GDM1 (cell line): ENCODE measurements around the gene OSM.

Experiments used
- DNase-seq: peaks from one replicate; lab custom pipeline; 2025; lab: John Stamatoyannopoulos, UW

The OSM gene

DNA sequence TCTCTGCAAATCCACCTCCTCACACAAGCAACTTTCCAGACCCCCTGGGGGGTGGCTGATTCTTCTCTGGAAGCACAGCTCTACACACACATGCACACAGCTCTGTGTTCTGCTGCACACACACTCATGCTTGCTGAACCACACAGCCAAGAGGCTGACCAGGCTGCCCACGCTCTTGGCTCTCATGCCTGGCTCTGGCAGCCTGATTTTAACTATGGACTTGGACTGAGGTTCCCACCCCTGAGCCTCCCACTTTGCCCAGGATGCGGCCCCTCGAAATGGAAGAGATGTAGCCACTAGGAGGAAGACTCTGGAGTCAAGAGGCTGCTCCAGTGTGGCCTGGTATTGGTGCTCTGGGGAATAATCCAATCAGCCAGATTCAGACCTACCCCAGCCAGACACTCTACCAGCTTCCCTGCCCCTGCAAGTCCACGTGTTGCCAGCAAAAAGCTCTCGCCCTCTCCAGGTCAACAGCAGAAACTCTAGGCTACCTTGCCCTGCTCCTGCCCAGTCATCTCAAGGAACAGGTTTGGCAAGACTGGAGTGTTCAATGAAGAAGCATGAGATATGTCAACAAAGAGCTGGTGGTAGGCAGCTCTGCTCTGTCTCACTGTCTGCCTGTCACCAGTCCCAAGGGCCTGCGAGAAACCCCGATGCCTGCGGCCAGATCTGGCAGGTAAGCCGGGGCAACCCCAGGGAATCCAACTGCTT, 31.5 kb upstream of the OSM start:
- no peak for DNase-seq

DNA sequence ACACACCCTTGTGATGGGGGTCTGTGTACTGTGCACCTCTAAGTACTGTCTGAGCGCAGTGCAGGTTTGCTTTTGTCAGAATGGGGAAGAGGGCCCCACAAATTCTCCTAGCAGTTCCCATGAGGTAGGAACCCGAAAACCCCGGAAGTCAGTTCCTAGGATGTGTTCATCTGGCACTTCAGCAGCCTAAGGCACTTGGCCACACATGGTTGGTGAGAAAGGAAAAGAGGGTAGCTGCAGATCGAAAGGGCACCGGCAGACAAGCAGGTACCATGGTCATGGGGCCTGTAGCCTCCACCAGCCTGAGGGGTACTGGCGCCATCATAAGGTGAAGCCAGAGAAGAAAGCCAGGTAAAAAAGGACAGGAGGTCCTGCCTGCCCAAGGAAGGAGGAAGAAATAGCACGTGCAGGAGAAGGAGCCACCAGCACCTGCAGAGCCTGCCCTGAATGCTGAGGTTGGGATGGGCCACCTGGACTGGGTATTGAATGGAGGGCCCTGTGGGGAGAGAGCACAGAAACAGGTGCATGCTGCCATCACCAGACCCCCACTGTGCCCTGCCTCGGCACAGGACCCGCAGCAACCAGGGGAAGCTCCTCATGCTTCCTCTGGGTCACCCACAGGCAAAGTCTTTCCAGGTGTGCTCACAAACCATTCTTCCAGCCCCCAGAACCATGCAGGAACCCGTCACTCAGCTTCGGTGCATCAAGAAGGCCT, 30.8 kb upstream of the OSM start:
- no peak for DNase-seq

DNA sequence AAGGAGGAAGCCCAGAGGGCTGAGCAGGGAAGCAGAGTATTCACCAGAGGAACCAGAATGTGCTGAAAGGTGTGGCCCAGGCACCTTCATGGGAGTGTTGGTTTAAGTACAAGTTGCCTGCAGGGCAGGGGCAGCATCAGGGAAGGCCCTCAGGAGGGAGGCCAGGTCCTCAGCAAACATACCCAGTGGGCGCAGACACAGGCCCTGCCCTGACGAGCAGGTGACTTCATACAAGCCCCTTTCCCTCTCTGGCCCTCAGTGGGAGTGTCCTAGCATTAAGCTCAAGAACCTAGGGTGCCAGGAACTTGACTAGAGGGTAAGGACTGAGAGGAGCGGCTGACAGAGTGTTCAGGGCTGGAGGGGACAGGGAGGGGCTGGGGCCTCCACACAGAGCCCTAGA, 30.2 kb upstream of the OSM start:
- no peak for DNase-seq

DNA sequence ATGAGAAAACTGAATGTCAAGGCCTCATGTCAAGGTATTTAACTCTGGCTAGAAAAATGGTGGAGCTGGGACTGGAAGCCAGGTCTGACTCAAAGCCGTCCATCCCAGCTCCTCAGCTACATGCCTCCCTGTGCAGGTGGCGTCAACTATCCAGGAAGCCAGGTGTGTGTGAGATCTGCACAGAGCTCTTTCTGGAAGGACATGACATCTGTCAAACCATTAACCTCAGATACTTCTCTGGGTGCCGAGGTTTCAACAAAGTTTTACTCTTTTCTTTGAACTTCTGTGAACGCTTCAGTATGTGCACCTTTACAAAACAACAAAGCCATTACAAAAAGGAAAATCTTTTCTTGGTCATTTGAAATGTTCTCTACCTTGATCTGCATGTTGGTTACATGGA, 29.7 kb upstream of the OSM start:
- DNase-seq, result no peak

DNA sequence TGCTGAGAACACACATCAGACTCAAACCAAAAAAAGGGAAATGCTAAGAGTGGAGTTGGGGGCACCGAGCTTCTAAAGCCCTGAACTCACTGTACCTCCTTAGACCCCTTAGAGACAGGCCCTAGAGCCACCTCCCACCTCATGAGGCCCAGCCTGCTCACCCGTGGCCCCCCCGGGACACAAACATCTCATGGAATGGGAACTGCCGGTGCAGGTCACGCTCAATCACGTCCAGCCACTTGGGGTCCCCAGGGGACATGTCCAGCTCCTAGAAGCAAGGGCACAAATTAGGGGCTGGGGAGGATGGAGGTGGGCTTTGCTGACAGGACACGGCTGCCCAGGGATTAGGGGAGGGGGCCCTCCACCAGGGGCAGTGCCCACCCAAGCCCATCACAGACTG, 28.9 kb upstream of the OSM start:
- no peak for DNase-seq

DNA sequence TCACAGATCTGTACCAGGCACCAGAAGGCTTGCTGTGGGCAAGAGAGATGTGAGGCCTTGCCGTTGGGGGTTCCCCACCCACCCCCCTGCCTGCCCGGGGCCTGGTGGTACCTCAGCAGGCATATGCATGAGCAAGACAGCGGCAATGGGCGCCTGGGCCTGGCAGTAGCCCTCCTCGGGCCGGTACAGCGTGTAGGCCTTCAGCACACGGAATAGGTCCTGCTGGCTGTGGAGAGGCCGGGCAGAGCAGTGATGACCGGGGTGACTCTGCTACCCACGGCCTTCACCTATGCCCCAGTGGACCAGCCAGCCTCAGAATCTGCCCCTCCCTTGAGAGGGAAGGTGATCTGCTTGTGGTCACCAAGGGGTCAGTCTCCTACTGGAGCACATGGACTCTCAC, 28.2 kb upstream of the OSM start:
- DNase-seq, result no peak

DNA sequence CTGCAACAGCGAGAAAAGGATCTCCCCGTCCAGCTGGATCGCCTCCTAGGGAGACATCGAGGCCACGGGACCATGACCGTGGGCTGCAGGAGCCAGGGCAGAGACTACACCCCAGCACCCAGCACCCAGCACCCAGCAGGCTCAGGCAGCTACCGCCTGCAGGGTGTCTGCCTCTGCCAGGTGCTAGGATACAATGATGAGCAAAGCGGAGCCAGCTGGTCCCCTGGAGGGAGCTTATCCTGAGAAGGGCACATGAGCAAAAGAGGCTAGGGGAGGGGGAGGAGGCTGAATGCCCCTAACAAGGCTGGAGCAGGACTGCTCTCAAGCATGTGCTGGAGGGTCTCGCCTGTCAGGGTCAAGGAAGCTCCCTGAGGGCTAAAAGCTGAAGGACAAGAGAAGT, 27.4 kb upstream of the OSM start:
- DNase-seq, result no peak

DNA sequence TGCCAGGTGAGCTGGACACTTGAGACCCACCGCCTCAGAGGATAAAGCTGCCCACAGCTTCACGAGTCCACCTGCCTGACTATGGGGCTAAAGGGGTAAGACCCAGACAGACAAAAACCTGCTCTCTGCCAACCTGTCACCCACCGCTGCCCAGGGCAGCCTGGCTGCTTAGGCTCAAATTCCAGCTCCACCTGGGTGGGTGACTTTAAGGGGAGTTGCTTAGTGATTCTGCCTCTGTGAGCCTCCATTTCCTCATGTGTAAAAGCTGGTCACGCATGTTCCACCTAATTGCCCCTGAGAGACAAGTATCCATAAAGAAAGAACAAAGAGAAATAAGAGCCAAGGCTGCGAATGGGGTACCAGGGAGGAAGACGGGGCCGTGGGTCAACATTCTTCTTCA, 26.4 kb upstream of the OSM start:
- no peak for DNase-seq

DNA sequence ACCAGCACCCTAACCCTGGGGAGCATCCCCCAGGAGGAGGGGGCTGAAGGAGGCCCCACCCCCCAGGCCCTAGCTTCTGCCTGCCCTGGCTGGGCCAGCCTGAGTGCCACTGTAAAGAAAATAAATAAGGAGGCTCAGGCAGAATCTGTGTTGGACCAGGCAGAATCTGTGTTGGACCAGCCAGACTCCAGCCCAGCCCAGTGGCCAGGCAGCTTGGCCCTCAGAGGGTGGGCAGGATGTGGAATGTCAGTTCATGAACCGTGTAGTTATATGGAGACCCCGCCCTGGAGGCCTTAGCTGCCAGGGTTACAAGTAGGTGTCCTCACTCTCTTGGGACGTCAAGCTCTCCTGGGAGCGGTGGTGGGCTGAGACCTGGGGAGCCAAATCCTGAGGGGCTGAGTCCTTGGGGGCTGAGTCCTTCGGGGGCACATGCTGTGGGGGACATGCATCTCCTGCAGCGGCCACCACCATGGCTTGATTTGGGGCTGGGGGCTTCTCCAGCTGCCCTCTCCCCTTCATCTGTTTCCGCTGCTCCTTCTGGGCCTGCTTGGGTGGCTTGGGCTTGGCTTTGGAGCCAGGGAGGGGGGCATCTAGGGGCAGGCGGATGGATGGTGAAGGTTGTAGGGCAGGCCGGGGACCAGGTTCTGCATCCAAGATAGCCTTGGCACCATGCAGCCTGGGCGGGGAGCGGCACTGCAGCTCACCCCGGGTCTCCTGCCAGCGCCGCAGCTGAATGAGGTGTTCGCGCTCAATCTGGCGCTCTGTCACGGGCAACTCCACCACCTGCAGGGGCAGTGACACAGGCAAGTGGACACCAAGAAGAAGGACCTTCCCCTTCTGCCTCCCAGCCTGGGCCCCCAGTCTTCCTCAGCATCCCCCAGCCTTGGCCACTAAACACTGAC, 25.7 kb upstream of the OSM start:
- DNase-seq, result no peak

DNA sequence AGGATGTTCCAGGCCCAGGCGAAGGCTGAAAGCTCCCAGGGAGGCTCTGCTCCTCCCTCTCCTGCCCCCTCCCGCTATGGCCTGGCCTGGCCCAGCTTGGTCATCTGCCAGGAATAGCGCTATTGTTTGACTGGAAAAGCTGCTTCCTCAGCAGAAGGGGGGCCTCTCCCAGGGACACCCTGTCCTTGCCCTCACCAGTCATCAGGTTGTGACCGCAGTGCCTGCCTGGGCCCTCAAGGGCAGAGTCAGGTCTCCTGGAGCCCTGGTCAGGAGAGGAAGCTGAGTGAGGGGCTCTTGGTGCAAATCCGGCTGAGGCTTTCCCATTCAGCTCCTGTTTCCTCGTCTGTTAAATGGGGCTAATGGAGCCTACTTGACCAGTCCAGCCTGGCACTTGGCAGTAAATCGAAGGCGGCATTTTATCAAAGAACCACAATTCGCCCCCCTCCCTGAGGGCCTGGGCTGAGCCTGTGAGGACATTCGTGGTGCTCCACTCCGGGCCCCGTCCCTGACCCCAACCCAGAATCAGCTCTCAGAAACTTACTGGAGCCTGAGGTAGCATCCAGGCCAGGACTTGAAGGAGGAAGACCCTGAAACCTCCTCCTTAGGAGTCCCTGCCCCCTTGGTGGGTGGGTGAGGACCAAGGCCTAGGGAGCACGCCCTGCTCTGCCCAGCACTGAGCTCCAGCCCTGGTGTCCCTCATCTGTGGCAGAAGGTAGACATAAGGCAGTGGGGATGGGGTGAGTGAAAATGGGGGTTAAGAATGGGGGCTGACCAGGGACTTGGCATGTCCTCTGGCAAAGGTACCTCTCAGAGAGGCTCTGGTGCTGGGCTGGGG, 24.6 kb upstream of the OSM start:
- DNase-seq, result no peak

DNA sequence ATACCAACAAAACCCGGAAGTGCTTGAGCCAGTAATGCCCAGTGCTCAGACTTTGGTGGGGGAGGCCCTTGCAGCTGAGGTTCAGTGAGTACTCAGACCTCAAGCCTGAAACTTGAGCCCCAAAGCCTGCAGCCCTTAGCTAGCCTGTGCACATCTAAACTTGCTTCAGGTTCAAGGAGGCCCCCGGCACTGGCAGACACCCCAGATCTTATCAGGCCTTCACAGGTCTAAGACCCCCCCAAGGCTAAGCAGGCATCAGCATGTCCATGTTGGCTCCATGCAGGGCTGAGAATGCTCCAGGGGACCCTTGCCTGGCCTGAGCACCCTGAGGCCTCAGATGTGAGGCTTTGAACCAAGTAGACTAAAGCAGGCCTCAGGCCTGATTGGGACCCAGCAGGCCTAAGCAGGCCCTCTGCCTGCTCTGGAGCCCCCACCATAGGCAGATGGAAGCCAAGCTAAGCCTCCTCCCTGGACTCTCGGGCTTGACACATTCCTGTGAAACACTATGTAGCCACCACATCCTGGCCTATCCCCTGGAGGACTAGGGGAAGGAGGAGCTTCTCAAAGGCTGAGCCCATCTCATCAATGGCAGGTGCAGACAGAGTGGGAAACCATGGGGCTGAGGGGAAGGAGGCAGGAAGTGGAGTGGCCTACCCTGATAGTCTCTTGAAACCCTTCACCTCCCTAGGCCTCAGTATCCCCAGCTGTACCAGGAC, 23.8 kb upstream of the OSM start:
- DNase-seq, result no peak

DNA sequence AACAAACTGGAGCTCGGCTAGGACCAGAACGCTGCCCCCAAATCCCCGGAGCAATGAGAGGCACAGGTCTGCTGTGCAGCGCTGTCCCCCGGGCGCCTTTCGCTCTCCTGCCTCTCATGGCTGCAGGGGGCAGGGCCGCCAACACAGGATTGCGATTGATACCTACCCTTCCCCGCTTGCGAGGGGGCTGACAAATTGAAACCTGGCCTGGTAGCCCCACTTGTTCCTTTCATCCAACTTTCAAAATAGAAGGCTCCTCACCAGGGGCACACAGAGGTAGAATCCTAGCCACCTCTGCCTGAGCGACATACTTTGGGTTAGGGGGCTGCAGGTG, 23.3 kb upstream of the OSM start:
- DNase-seq, result no peak

DNA sequence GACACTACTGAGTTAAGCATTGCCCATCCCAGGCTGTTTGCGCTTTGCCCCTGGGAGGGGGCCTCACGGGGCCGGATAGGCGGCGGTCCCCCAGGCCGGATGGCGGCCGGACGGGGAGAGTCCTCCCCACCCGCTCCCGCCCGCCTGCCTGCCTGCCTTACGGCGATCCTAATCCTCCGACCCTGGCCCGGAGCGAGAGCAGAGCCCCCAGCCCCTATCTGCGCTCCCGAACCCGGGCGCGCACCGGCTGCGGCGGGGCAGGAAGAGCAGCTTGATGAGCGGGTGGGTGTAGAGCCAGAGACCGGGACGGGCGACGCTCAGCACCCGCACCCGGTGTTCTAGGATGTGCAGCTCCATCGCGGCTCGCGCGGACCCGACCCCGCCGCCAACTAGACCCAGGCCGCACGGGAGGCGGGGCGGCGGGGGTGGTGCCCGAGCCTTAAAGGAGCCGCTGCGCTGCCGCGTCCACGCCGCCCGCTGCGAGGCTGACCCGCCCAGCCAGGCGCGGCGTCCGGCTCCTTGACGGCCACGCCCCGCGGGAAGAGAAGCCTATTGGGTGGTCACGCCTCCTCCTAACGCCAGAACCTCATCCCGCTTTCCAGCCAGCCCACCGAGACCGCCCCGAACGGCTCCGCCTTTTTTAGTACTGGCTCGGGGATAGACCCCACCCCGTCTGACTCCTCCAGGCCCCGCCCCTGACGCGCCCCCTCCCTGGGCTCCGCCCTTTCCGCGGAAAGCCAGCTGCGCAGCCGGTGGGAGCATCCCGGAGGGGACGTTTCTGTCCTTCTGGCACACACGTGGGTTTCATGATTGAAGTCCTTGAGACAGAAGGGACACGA, 22.7 kb upstream of the OSM start, which contains the start of gene CASTOR1:
CASTOR1 (minus strand) TSS at position 365 of the 839 bp plus-strand sequence; CDS start at position 357, 8 bp downstream.
- DNase-seq, result peak; percentile 94

DNA sequence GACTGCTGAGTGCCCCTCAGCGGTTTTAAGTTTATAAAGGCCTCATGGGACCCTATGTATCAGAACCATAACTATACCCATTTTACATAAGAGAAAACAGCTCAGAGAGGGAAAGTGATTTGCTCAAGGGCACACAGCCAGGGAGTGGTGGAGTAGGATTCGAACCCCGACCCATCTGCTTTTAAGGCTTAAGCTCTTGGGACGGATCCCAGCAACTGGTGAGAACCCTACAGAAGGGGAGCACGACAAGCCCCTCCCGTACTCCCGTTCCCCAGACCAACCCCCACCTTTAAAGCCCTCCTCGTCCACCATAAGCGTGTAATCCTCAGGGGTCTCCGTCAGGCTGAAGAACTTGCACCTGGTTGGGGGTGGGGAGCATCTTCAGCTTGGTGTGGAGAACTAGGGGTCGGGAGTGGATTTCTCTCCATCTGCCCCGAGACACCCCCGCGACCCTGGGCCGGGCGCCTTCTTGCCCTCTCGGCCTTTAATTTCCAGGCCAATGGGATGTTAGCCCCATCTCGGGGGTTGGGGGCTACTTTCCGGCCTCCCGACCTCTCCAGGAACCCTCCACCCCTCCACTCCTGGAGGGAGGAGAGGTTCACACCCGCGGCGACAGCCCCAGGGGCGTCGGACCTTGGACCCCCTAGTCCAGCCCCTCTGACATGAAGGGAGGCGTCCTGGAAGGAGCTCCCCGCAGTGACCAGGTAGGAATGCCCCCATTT, 21.9 kb upstream of the OSM start:
- no peak for DNase-seq

DNA sequence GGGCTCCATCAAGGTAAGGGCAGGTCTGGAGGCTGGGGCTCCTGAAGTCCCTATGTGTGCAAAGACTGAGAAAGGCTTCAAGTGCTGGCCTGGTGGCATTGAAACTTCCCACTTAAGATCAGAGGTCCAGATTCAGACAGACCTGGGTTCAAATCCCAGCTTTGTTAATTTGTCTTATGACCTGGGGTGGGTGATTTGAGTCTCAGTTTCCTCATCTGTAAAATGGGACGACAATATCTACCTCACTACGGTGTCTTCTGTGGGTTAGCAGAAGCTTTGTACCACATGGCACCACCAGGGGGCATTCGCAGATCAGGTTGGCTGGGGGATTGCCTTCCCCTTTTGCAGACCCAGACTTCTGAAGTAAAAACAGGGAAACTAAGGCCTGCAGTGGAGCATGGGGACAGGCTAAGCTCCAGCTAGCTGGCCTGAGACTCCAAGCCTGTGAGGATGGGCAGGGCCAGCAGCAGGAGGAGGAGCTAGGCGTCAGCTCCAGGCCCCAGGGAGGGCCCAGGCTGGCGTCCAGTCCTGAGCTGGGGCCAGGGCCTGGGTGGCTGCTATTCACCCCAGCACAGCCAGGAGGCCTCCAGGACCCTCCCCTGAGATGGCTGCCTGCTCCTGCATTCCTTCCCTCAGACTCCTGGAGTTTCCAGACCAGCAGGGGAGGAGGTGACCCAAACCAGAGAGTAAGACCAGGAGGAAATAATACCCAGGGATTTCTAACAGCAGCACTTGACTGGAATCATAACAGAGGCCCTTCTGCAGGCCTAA, 21.2 kb upstream of the OSM start:
- DNase-seq, result peak; percentile 75

DNA sequence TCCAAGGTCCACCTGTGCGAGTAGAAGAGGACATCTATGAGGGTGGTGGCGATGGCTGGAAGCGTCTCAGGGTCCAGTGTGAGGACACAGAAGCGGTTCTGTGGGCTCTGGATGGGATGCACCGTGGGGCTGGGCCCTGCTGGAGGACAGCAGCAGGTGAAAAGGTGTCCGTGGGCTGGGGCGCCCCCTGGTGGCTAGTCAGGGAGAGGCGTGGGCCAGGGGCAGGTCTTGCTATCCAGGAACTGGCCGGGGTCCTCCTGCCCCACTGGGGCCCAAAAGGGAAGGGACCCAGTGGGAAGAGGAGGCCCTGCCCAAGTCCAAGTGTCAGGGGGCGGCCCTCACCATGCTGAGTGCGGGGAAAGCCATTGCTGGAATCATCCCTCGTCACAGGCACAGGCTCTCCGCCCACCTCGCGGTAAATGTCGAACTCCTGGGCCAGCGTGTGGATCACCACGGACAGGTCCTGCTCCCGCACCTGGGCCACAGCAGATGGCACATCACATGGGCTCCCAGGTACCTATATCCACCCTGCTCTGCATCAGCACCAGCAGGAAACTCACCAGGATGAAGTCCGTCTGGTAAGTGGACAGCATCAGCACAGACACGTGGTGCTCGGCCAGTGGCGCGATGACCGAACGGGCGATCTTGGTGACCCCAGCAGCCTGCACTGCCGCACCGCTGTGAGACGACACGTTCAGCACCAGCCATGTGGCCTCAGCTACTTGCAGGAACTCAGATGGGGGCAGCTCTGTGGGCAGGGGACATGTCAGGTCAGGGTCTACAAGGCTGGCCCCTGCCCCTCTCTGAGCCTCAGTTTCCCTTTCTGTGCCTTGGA, 20.4 kb upstream of the OSM start:
- peak; percentile 69 for DNase-seq

DNA sequence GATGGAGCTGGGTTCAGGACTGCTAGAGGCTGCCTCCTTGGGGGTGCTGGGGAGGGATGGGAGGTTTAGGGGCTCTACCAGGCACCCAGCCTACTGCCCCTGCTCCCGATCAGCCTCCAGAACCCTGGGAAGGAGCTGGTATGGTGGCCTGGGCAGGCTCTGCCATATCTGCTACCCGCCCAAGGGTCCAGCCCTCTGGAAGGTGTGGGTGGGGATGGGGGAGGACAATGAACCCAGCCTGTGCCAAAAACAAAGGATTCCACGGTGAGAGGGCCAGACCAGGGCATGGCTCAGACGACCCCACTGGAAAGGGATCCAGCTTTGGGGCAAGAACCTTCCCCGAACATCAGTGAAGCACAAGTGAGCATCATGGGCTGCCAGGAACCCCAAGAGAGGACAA, 19.7 kb upstream of the OSM start:
- no peak for DNase-seq

DNA sequence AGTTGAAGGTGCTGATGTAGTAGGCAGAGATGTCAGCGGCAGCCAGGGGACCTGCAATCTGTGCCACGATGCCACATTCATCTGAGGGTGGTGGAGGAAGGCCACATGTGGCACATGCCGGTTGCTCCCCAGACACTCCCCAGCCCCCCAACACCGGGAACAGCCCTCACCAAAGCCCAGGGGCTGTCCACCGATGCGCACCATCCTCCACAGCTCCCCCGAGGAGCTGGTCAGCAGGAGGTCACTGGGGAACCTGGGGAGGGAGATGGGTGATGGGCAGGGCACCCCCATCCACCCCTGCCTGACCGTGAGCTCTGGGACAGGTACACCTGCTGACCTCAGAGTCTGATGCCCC, 19.2 kb upstream of the OSM start:
- no peak for DNase-seq
